Panc1 (cell line): Measurements from ENCODE around the gene MINK1. TPM values are rescaled to one million over a fixed set of nuclear protein-coding genes. Genes with fewer than 3 reads are reported as not detected.

Source experiments
- ATAC-seq: fragments of 200-7000 bp; cut with Tn5 transposase; 2 replicates; pipeline ENCODE4 v1.9.1; 2020; ENCODE audit warnings: mild to moderate bottlenecking, moderate library complexity
- BruUV-seq: library from RNA; stranded (reverse); fragments of 400-500 nt; replicated peaks from 2 replicates; lab custom pipeline; 2021; lab: Mats Ljungman, UMichigan
- CTCF ChIA-PET: fragments of 300-600 bp; sonication (Branson Sonifier 250); formaldehyde crosslinking; loops from one replicate; lab custom pipeline; 2022; ENCODE audit warnings: antibody characterized with exemption; lab: Charles Lee
- POLR2A ChIA-PET: fragments of 300-600 bp; sonication (Branson Sonifier 250); formaldehyde crosslinking; loops from one replicate; lab custom pipeline; 2022; ENCODE audit warnings: antibody characterized with exemption; lab: Charles Lee
- DNase-seq: peaks from one replicate; pipeline ENCODE4 v3.0.0-alpha.2; 2010; ENCODE audit warnings: low read depth, low spot score
- H3K27ac ChIP-seq: 2 replicates; pipeline ENCODE4 v1.5.1; 2011; ENCODE audit warnings: mild to moderate bottlenecking, low read length, inconsistent platforms
- H3K27me3 ChIP-seq: fragments of 200-500 bp; sonication (Bioruptor generic); 2 replicates; pipeline ENCODE4 v1.6.0; 2014; ENCODE audit warnings: low read length, inconsistent platforms; ENCODE audit not compliant: control insufficient read depth, insufficient read depth
- H3K36me3 ChIP-seq: fragments of 200-500 bp; sonication (Bioruptor generic); 2 replicates; pipeline ENCODE4 v1.5.1; 2014; ENCODE audit warnings: inconsistent platforms, mild to moderate bottlenecking, low read length, moderate library complexity; ENCODE audit not compliant: control insufficient read depth, insufficient read depth
- H3K4me1 ChIP-seq: 2 replicates; pipeline ENCODE4 v1.5.1; 2011; ENCODE audit warnings: inconsistent platforms, mild to moderate bottlenecking, low read length, moderate library complexity; ENCODE audit not compliant: control insufficient read depth, insufficient read depth
- H3K4me3 ChIP-seq, 2 experiments: 2 replicates each; pipeline ENCODE4 v1.5.1; 2011 to 2012; ENCODE audit warnings: low read depth in 2 of 2, low read length in 2 of 2, mild to moderate bottlenecking in 2 of 2, inconsistent platforms in 1 of 2, moderate library complexity in 1 of 2
- H3K9me3 ChIP-seq: fragments of 200-500 bp; sonication (Bioruptor generic); 2 replicates; pipeline ENCODE4 v1.5.1; 2014; ENCODE audit warnings: low read depth, mild to moderate bottlenecking, inconsistent platforms, low read length, moderate library complexity; ENCODE audit not compliant: control insufficient read depth, insufficient read depth
- CTCF ChIP-seq: fragments of 450-650 bp; IDR thresholded peaks from 2 replicates; pipeline ENCODE4 v1.5.1; 2017; ENCODE audit warnings: mild to moderate bottlenecking
- POLR2AphosphoS5 ChIP-seq: IDR thresholded peaks from 2 replicates; pipeline ENCODE4 v1.6.1; 2012; ENCODE audit warnings: mild to moderate bottlenecking, low read depth, low read length, moderate library complexity
- SIN3A ChIP-seq: IDR thresholded peaks from 2 replicates; pipeline ENCODE4 v1.6.1; 2012; ENCODE audit warnings: low read depth, mild to moderate bottlenecking, low read length, moderate library complexity, borderline replicate concordance; ENCODE audit not compliant: insufficient read depth
- TCF7L2 ChIP-seq: IDR thresholded peaks from 2 replicates; pipeline ENCODE4 v1.6.1; 2011; ENCODE audit warnings: mild to moderate bottlenecking, low read depth, low read length, inconsistent platforms
- in situ Hi-C: cut with HindIII; loops from 2 replicates; pipeline ENCODE4 v1.10.0; 2016; ENCODE audit warnings: low sequenced_read_pairs, low pct_unique_long_range_greater_than_20kb
- intact Hi-C: fragments of 100-400 bp; cut with micrococcal nuclease; formaldehyde crosslinking; loops from one replicate; pipeline ENCODE4 v1.10.0; 2022; ENCODE audit not compliant: unreplicated experiment
- total RNA-seq: library from RNA; stranded (reverse); gene quantifications from one replicate; pipeline ENCODE4 v1.2.1, GENCODE V29; 2021; ENCODE audit not compliant: unreplicated experiment
- TF ChIP-seq, protein P1 (sequence below), 2 experiments: IDR thresholded peaks; 2 replicates each; pipeline ENCODE4 v1.6.1; 2011 to 2012; ENCODE audit warnings: low read depth in 2 of 2, control low read depth in 1 of 2, low read length in 1 of 2, mild to moderate bottlenecking in 1 of 2, moderate library complexity in 1 of 2; ENCODE audit not compliant: insufficient read depth in 1 of 2

Gene MINK1
- total RNA-seq, 1 experiment from 2014 or later: 78.2 TPM

DNA sequence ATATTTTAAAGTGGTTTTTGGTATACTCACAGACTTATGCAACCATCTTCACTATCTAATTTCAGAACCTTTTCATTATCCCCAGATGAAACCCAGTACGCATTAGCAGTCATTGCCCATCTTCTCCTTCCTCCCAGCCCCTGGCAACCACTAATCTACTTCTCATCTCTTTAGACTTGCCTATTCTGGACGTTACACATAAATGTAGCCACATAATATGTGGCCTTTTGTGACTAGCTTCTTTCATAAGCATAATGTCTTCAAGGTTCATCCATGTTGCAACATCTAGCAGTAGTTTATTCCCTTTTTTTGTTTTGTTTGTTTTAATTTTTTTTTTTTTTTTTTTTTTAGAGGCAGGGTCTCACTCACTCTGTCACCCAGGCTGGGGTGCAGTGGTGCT is 37.7 kb downstream of the MINK1 start:
- no peak for TF ChIP-seq TCF7L2
- no peak for TF ChIP-seq POLR2AphosphoS5
- ATAC-seq (no peak), DNase-seq (no peak)
- in situ Hi-C loops: no loop called here
- H3K4me1 ChIP-seq: no peaks in the 10 kb centered on the region
- H3K9me3 ChIP-seq: no peaks in the 10 kb centered on the region
- ChIA-PET CTCF (no interaction called here), POLR2A (no interaction called here)
- H3K27ac ChIP-seq: no peak overlapping the region
- H3K36me3 ChIP-seq: no peaks in the 10 kb centered on the region
- intact Hi-C loops: no loop called here
- H3K4me3 ChIP-seq: no peak overlapping the region
- no TSS peak for BruUV-seq
- no peaks in the 10 kb centered on the region for H3K27me3 ChIP-seq

DNA sequence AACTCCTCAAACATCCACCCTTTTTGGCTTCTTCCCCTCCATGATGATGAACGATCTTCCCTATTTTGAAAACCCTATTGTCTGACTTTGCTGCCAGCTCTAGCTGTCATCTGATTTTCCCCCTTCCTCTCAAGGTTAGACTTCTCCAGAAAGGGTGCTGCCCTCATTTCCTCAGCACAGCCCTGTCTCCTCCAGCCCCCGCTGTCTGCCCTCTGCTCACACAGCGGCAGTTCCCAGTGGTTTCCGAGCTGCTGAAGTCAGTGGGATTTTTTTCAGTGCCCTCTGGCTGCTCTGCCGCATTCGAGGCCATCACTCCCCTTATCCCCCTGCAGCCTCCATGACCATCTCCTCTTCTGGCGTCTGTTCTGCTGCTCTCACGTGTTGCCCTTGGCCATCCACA is 39.6 kb downstream of the MINK1 start:
- in situ Hi-C loops: no loop called here
- CTCF ChIA-PET: no interaction called here
- no peaks in the 10 kb centered on the region for H3K4me1 ChIP-seq
- no TSS peak for BruUV-seq
- POLR2A ChIA-PET: no interaction called here
- intact Hi-C loops: no loop called here
- TF ChIP-seq POLR2AphosphoS5 (no peak), CTCF (no peak), SIN3A (no peak), TCF7L2 (no peak)
- TF ChIP-seq, protein P1, sequence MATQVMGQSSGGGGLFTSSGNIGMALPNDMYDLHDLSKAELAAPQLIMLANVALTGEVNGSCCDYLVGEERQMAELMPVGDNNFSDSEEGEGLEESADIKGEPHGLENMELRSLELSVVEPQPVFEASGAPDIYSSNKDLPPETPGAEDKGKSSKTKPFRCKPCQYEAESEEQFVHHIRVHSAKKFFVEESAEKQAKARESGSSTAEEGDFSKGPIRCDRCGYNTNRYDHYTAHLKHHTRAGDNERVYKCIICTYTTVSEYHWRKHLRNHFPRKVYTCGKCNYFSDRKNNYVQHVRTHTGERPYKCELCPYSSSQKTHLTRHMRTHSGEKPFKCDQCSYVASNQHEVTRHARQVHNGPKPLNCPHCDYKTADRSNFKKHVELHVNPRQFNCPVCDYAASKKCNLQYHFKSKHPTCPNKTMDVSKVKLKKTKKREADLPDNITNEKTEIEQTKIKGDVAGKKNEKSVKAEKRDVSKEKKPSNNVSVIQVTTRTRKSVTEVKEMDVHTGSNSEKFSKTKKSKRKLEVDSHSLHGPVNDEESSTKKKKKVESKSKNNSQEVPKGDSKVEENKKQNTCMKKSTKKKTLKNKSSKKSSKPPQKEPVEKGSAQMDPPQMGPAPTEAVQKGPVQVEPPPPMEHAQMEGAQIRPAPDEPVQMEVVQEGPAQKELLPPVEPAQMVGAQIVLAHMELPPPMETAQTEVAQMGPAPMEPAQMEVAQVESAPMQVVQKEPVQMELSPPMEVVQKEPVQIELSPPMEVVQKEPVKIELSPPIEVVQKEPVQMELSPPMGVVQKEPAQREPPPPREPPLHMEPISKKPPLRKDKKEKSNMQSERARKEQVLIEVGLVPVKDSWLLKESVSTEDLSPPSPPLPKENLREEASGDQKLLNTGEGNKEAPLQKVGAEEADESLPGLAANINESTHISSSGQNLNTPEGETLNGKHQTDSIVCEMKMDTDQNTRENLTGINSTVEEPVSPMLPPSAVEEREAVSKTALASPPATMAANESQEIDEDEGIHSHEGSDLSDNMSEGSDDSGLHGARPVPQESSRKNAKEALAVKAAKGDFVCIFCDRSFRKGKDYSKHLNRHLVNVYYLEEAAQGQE (IDR thresholded peaks at IDR 0.05; ENCODE audit: insufficient read depth in 1 of 2, low read depth in 2 of 2, low read length in 1 of 2): no peak
- no peaks in the 10 kb centered on the region for H3K36me3 ChIP-seq
- no peaks in the 10 kb centered on the region for H3K27me3 ChIP-seq
- no peaks in the 10 kb centered on the region for H3K9me3 ChIP-seq
- no peak for ATAC-seq
- H3K27ac ChIP-seq: no peak overlapping the region
- no peak overlapping the region for H3K4me3 ChIP-seq
- no peak for DNase-seq

DNA sequence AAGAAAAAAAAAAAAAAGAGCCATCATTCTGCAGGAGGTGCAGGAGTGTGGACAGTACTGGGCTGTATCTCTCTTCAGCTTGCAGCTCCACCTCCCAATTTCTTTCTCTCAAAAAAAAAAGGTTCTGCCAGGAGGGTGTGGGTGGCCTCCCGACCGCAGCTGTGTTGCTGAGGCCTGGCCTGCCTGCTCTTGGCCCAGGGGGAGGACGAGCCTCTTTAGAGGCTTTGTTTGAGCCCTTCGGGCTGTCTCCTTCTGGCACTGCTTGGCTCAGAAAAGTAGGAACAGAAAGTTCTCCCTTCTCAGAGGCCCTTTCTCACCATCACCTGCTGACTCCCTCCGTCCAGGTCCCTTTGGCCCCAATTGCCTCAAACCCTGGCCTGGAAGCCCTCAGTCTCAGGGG is 43.9 kb downstream of the MINK1 start:
- TF ChIP-seq TCF7L2 (no peak), CTCF (no peak), POLR2AphosphoS5 (no peak), SIN3A (no peak)
- TF ChIP-seq, protein P1 (IDR thresholded peaks at IDR 0.05; ENCODE audit: insufficient read depth in 1 of 2, low read depth in 2 of 2, low read length in 1 of 2): no peak
- no TSS peak for BruUV-seq
- ChIA-PET POLR2A (no interaction called here), CTCF (no interaction called here)
- no peak overlapping the region for H3K4me3 ChIP-seq
- H3K27ac ChIP-seq: no peak overlapping the region
- intact Hi-C loops (no loop called here), in situ Hi-C loops (no loop called here)
- H3K36me3 ChIP-seq: no peaks in the 10 kb centered on the region
- ATAC-seq (no peak), DNase-seq (no peak)
- H3K4me1 ChIP-seq: no peaks in the 10 kb centered on the region
- H3K27me3 ChIP-seq: no peaks in the 10 kb centered on the region
- no peaks in the 10 kb centered on the region for H3K9me3 ChIP-seq
